ENCODE data around the gene SPAG9. TPM values are rescaled to one million over a fixed set of nuclear protein-coding genes. Genes with fewer than 3 reads are reported as not detected.

The SPAG9 gene
- total RNA-seq, 4 donors from 2014 or later: 39.4 to 211 (median 107) TPM

DNA sequence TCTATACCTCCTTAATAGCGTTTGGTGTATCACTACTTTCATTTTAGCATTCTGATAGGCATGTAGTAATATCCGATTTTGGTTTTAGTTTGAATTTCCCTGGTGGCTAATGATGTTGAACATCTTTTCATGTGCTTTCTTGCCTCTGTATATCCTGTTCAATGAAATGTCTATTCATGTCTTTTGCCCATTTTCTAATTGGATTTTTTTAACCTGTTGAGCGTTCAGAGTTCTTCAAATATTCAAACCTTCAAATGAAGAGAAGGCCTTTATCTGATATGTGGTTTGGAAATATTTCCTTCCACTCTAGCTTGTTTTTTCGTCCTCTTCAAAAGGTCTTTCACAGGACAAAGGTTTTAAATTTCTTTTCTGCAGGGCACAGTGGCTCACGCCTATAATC, 30.3 kb upstream of the SPAG9 start:
- Histone ChIP-seq H3K36me3 (no peaks in the 10 kb centered on the region), H3K27ac (no peak overlapping the region), H3K4me1 (no peaks in the 10 kb centered on the region), H3K9me3 (no peaks in the 10 kb centered on the region), H3K27me3 (no peaks in the 10 kb centered on the region), H3K4me3 (no peak overlapping the region)
- TF ChIP-seq, protein P1, sequence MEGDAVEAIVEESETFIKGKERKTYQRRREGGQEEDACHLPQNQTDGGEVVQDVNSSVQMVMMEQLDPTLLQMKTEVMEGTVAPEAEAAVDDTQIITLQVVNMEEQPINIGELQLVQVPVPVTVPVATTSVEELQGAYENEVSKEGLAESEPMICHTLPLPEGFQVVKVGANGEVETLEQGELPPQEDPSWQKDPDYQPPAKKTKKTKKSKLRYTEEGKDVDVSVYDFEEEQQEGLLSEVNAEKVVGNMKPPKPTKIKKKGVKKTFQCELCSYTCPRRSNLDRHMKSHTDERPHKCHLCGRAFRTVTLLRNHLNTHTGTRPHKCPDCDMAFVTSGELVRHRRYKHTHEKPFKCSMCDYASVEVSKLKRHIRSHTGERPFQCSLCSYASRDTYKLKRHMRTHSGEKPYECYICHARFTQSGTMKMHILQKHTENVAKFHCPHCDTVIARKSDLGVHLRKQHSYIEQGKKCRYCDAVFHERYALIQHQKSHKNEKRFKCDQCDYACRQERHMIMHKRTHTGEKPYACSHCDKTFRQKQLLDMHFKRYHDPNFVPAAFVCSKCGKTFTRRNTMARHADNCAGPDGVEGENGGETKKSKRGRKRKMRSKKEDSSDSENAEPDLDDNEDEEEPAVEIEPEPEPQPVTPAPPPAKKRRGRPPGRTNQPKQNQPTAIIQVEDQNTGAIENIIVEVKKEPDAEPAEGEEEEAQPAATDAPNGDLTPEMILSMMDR (IDR thresholded peaks at IDR 0.05): no peak
- TF ChIP-seq POLR2A (IDR thresholded peaks at IDR 0.05): no peak
- DNase-seq: no peak
- intact Hi-C loops (cut with DNase I; ENCODE audit: low total_unique reads): no loop called here

DNA sequence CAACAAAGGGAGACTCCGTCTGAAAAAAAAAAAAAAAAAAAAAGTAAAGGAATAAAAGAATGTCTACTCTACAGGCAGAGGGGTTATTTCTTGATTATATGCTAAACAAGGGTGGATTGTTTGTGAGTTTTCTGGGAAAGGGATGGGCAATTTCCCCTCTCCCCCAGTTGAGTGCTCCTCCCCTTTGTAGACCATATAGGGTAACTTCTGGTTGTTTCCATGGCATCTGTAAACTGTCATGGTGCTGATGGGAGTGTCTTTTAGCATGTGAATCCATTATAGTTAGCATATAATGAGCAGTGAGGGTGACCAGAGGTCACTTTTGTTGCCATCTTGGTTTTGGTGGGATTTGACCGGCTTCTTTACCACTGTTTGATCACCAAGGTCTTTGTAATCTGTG, 28.5 kb upstream of the SPAG9 start:
- Histone ChIP-seq H3K4me3 (no peak overlapping the region), H3K27me3 (no peaks in the 10 kb centered on the region), H3K36me3 (no peaks in the 10 kb centered on the region), H3K4me1 (no peaks in the 10 kb centered on the region), H3K27ac (no peak overlapping the region), H3K9me3 (no peaks in the 10 kb centered on the region)
- intact Hi-C loops (cut with DNase I; ENCODE audit: low total_unique reads): no loop called here
- DNase-seq: no peak
- TF ChIP-seq, protein P1 (IDR thresholded peaks at IDR 0.05): no peak
- TF ChIP-seq POLR2A (IDR thresholded peaks at IDR 0.05): no peak

DNA sequence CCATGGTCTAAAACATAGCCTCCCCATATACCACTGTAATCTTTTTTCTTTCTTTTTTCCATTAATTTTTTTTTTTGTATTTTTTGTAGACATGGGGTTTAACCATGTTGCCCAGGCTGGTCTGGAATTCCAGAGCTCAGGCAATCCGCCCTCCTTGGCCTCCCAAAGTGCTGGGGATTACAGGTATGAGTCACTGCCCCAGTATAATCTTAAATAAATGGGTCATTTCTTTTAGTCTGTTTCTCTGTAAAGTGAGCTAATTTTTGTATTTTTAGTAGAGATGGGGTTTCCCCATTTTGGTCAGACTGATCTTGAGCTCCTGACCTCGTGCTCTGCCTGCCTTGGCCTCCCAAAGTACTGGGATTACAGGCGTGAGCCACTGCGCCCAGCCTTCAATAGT, 27.0 kb upstream of the SPAG9 start:
- TF ChIP-seq, protein P1 (IDR thresholded peaks at IDR 0.05): no peak
- TF ChIP-seq POLR2A (IDR thresholded peaks at IDR 0.05): no peak
- intact Hi-C loops (cut with DNase I; ENCODE audit: low total_unique reads): no loop called here

DNA sequence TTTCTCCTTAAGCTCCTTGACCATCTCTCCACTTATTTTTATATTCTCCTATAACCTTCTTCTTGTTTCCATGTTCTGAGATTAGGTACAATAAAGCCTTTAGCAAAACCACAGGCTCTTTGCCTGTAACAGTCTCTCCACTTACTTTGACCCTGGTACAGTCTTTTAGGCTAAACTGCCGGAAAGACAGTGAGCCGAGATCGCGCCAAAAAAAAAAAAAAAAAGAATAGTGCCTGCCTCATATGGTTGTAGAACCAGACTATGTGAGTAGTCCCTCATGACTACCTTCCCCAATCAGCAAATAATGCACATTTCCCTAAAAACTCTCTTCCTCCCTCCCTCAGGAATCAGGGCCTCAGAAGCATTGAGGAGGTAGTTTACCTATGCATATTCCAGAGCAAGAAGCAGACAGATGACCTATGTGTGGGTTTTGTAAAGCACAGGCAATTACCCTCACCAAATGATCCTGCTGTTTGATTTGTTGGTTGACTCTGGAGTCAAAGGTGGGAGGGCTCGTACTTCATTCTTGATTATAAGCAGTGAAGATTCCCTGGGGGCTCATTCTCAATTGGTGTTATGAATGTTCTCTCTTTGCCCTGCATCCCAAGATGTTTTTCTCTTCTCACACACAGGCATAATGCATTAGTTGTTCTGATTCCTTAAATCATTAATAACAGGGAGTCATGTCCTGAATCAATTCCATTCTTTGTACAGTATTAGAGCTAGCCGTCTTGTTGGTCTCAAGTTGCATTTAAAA, 23.8 kb upstream of the SPAG9 start:
- Histone ChIP-seq H3K4me3 (no peak overlapping the region), H3K36me3 (no peaks in the 10 kb centered on the region), H3K27me3 (no peaks in the 10 kb centered on the region), H3K27ac (no peak overlapping the region), H3K9me3 (no peaks in the 10 kb centered on the region), H3K4me1 (no peaks in the 10 kb centered on the region)
- TF ChIP-seq POLR2A (IDR thresholded peaks at IDR 0.05): no peak
- TF ChIP-seq, protein P1 (IDR thresholded peaks at IDR 0.05): no peak
- no peak for DNase-seq
- intact Hi-C loops (cut with DNase I; ENCODE audit: low total_unique reads): no loop called here

More for the DNA sequence above, 27.0 kb upstream of the SPAG9 start:
- Histone ChIP-seq H3K4me1 (no peaks in the 10 kb centered on the region), H3K4me3 (no peak overlapping the region), H3K27me3 (no peaks in the 10 kb centered on the region), H3K27ac (no peak overlapping the region), H3K36me3 (no peaks in the 10 kb centered on the region), H3K9me3 (no peaks in the 10 kb centered on the region)
- DNase-seq: no peak

DNA sequence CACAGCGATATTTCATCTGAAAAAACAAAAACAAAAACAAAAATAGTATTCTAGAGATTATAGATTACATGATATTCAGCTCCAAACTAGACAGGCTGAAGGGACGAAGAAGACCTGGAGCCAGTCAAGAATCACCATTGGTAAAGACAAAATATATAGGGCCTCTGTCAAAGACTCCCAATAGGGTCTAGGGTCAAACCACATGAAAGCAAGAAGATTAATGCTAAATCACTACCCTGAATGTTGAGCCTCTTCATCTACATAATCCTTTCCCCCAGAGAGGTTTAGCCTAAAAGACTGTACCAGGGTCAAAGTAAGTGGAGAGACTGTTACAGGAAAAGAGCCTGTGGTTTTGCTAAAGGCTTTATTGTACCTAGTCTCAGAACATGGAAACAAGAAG, 21.9 kb upstream of the SPAG9 start:
- no peaks in the 10 kb centered on the region for H3K27me3 ChIP-seq
- H3K9me3 ChIP-seq: no peaks in the 10 kb centered on the region
- no peak overlapping the region for H3K27ac ChIP-seq
- H3K4me3 ChIP-seq: no peak overlapping the region
- no peak for TF ChIP-seq POLR2A (IDR thresholded peaks at IDR 0.05)
- H3K4me1 ChIP-seq: no peaks in the 10 kb centered on the region
- no peaks in the 10 kb centered on the region for H3K36me3 ChIP-seq
- intact Hi-C loops (cut with DNase I; ENCODE audit: low total_unique reads): no loop called here
- no peak for DNase-seq
